Prostate gland (tissue), 2 donors: ENCODE data around the gene TSC22D2. TPM values are rescaled to one million over a fixed set of nuclear protein-coding genes. Genes with fewer than 3 reads are reported as not detected.

Experiments used
- DNase-seq: peaks from one replicate; pipeline ENCODE4 v3.0.0-alpha.2; 2019; ENCODE audit warnings: low spot score
- H3K27ac ChIP-seq, 2 donors: fragments of 200-600 bp; sonication (generic); 2 replicates each; pipeline ENCODE4 v1.5.1; 2017 to 2019
- H3K27me3 ChIP-seq: fragments of 200-600 bp; sonication (generic); replicated peaks from 2 replicates; pipeline ENCODE4 v1.5.1; 2019; ENCODE audit not compliant: insufficient read depth
- H3K36me3 ChIP-seq, 2 donors: fragments of 200-600 bp; sonication (generic); 1 replicate in 1 of 2; 2 replicates in 1 of 2; pipeline versions ENCODE4 v1.5.1 to v1.8.1; 2017 to 2019
- H3K4me1 ChIP-seq: fragments of 200-600 bp; sonication (generic); replicated peaks from 2 replicates; pipeline ENCODE4 v1.5.1; 2019
- H3K4me3 ChIP-seq, 2 donors: fragments of 200-600 bp; sonication (generic); 2 replicates each; pipeline ENCODE4 v1.5.1; 2017 to 2019
- H3K9me3 ChIP-seq: fragments of 200-600 bp; sonication (generic); 2 replicates; pipeline ENCODE4 v1.5.1; 2017
- CTCF ChIP-seq, 4 experiments: fragments of 200-600 bp in 2 of 4; fragments of 450-650 bp in 2 of 4; sonication (generic) in 2 of 4; IDR thresholded peaks; 1 replicate in 3 of 4; 2 replicates in 1 of 4; pipeline ENCODE4 v1.5.1; 2016 to 2019; ENCODE audit warnings: antibody characterized with exemption in 4 of 4, mild to moderate bottlenecking in 2 of 4, moderate library complexity in 2 of 4
- POLR2A ChIP-seq: fragments of 450-650 bp; IDR thresholded peaks from one replicate; pipeline ENCODE4 v1.6.1; 2016; ENCODE audit warnings: antibody characterized with exemption, mild to moderate bottlenecking
- POLR2AphosphoS5 ChIP-seq: sonication (generic); formaldehyde crosslinking; IDR thresholded peaks from one replicate; pipeline ENCODE4 v1.6.1; 2017; ENCODE audit warnings: antibody characterized with exemption
- WGBS: methylation state at CpG from one replicate; pipeline ENCODE4 v1.1.5; 2018; 5-methylcytosine and 5-hydroxymethylcytosine counted together
- intact Hi-C: fragments of 100-400 bp; cut with DNase I; formaldehyde crosslinking; loops from one replicate; pipeline ENCODE4 v1.14.2; 2022
- total RNA-seq, 2 donors: library from RNA; depleted of rRNA; stranded (reverse); fragments of >200 nt; gene quantifications; one replicate each; pipeline ENCODE4 v1.1.0, GENCODE V29; 2016

TSC22D2 gene
- total RNA-seq, 2 donors from 2014 or later = 9.6 to 29.2 TPM

GRCh38 chr3:150462108-150462507 lies 54.0 kb downstream of the TSC22D2 start:
- no peak for DNase-seq
- TF ChIP-seq POLR2AphosphoS5 = no peak
- TF ChIP-seq CTCF (IDR thresholded peaks at IDR 0.05) = no peak
- TF ChIP-seq POLR2A = no peak

DNA sequence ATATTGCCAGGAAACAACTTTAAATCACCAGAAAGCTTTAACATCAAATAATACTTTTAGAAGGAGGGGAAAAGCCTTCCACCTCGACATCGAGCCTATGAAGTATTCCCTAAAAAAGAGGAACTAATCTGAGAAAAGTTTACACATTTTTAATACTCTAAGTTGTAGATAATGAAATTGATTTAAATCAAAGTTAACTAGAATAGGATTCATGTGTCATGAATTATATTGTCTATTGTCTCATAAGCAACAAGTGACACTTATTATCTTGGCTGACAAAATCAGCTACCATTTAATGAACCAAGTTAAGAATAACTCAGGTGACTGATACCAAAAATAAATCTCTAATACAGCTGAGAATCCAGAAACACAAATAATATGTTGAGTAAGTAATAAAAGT lies 56.6 kb downstream of the TSC22D2 start:
- Histone ChIP-seq H3K27ac (no peak overlapping the region), H3K27me3 (no peaks in the 10 kb centered on the region), H3K9me3 (no peaks in the 10 kb centered on the region), H3K36me3 (no peaks in the 10 kb centered on the region), H3K4me3 (no peak overlapping the region), H3K4me1 (no peaks in the 10 kb centered on the region)
- WGBS = 82% methylated on average over 2 of the region's 2 CpGs
- intact Hi-C loops = no loop called here
- DNase-seq = no peak
- no peak for TF ChIP-seq CTCF (IDR thresholded peaks at IDR 0.05)
- no peak for TF ChIP-seq POLR2AphosphoS5
- TF ChIP-seq POLR2A = no peak

More at GRCh38 chr3:150462108-150462507, 54.0 kb downstream of the TSC22D2 start:
- H3K4me1 ChIP-seq = no peaks in the 10 kb centered on the region
- H3K36me3 ChIP-seq = no peaks in the 10 kb centered on the region
- 88% methylated on average over 1 of the region's 1 CpG for WGBS
- no peak overlapping the region for H3K27ac ChIP-seq
- intact Hi-C loops = no loop called here
- H3K9me3 ChIP-seq = no peaks in the 10 kb centered on the region
- no peaks in the 10 kb centered on the region for H3K27me3 ChIP-seq
- no peak overlapping the region for H3K4me3 ChIP-seq

GRCh38 chr3:150467381-150467780 lies 59.3 kb downstream of the TSC22D2 start:
- intact Hi-C loops = no loop called here
- TF ChIP-seq POLR2AphosphoS5 = no peak
- no peak for TF ChIP-seq CTCF (IDR thresholded peaks at IDR 0.05)
- TF ChIP-seq POLR2A = no peak
- H3K4me3 ChIP-seq = no peak overlapping the region
- no peaks in the 10 kb centered on the region for H3K4me1 ChIP-seq
- no peak overlapping the region for H3K27ac ChIP-seq
- no peak for DNase-seq
- no peaks in the 10 kb centered on the region for H3K27me3 ChIP-seq
- H3K36me3 ChIP-seq = no peaks in the 10 kb centered on the region
- H3K9me3 ChIP-seq = no peaks in the 10 kb centered on the region
- 81% methylated on average over 1 of the region's 1 CpG for WGBS

DNA sequence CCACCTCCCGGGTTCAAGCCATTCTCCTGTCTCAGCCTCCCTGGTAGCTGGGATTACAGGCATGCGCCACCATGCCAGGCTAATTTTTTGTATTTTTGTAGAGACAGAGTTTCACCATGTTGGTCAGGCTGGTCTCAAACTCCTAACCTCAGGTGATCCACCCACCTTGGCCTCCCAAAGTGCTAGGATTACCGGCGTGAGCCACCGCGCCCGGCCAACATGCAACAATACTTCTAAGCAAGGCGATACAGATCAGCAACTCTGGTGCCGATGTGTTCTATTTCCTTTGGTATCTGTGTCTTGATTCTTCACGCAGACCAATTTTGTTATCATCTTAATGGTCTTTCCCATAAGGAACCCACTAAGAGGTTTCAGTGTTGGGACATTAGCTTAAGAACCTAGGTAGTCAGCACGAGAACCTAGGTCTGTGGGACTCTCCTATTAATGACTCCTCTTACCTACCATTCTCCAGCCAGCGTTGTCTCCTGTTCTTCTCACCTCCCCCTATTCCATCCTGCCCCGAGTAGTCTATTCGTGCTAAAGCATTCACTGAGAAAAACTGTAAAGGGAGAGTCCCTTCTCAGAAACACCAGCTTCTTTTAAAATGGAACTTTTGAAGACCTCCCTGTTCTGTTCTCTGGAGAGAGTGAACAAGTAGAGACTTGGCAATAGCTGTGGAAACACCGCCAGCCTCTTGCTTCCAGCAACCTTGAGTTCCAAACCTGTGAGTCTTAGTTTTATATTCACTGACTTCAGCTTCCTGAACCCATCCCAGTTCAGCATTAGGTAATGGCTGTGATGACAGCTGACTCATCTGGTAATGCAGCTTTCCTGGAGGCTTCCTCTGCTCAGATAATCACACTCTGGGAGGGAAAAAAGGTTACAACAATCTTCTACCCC lies 61.2 kb downstream of the TSC22D2 start:
- Histone ChIP-seq H3K36me3 (no peaks in the 10 kb centered on the region), H3K4me3 (no peak overlapping the region), H3K9me3 (no peaks in the 10 kb centered on the region), H3K27me3 (no peaks in the 10 kb centered on the region), H3K27ac (peak overlapping the region in 1 of 2 donors; percentile 52), H3K4me1 (no peaks in the 10 kb centered on the region)
- WGBS = 72% methylated on average over 15 of the region's 15 CpGs
- DNase-seq = peak; percentile 63
- peak; percentile 76 for TF ChIP-seq POLR2AphosphoS5
- no peak for TF ChIP-seq CTCF (IDR thresholded peaks at IDR 0.05)
- TF ChIP-seq POLR2A = no peak
- intact Hi-C loops = no loop called here
